Adipose tissue (tissue), 3 donors: ENCODE data around the gene MAP4. TPM values are rescaled to one million over a fixed set of nuclear protein-coding genes. Genes with fewer than 3 reads are reported as not detected.

ENCODE experiments used
- H3K27ac ChIP-seq: one replicate; pipeline ENCODE4 v1.5.1; 2013; ENCODE audit warnings: low read depth, low read length
- WGBS, 3 donors: extraction: QIAGEN DNeasy Blood & Tissue Kit; methylation state at CpG; one replicate each; pipeline ENCODE4 v1.1.7; 2013; 5-methylcytosine and 5-hydroxymethylcytosine counted together
- polyA plus RNA-seq, 3 donors: library from polyadenylated mRNA; stranded (reverse); fragments of 200-250 nt; gene quantifications; one replicate each; pipeline ENCODE4 v1.2.3, GENCODE V29; 2013
- donor health status: healthy with polysubstance abuse.
- donor health status: Bipolar disorder and iron deficiency.
- donor health status: healthy.

MAP4 gene
- polyA plus RNA-seq, 3 donors, result 46.3 to 186 (median 107) TPM

GRCh38 chr3:47885168-47885567 lies 131.0 kb downstream of the MAP4 start:
- 97 to 100% (median 98%) methylated on average over 1 of the region's 1 CpG for WGBS, 3 donors
- H3K27ac ChIP-seq, result no peak overlapping the region

- no peak overlapping the region for H3K27ac ChIP-seq
- WGBS, 3 donors, result 58 to 88% (median 63%) methylated on average over 3 of the region's 3 CpGs
These were observed 131.6 kb downstream of the MAP4 start for GRCh38 chr3:47884603-47885002.

GRCh38 chr3:47882338-47882737 lies 133.9 kb downstream of the MAP4 start:
- WGBS, 3 donors, result 89 to 100% (median 98%) methylated on average over 2 of the region's 2 CpGs
- no peak overlapping the region for H3K27ac ChIP-seq

DNA sequence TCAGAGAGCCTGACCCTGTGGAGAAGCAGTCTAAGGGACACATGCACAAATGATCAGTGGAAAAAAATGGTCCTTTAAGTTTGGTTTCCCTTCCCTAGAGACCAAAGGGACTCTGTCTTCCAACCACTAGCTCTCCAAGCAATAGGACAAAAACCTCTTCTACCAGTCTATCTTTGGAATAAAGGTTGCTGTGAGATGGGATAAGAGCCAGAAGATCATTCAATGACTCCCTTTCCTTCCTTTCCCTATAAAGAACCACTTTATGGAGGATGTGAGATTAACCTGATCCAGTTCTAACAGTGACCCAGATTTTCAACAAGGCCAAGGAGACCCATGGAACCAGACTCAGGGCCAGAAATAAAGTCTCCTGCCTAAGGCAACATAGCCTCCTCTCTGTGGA lies 138.5 kb downstream of the MAP4 start:
- H3K27ac ChIP-seq, result no peak overlapping the region

GRCh38 chr3:47877290-47877689 lies 138.9 kb downstream of the MAP4 start:
- 60 to 89% (median 63%) methylated on average over 3 of the region's 3 CpGs for WGBS, 3 donors
- no peak overlapping the region for H3K27ac ChIP-seq

DNA sequence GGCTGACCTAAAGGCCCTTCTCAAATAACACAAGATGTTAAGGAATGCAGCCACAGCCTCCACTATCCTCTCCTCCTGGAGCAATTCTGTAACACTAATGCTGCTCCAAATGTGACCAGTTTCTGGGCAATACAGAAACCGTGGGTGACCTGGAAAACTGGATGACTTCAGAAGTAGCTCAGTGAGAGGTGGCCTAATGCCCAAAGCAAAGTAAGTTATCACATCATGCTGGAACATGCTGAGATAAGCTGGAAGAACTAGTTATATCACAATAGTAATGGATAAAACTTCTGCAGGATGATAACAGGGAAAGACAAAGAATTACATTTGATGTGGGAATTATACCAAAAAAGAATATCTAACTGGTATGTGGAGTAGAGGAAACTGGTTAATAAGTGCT lies 141.3 kb downstream of the MAP4 start:
- WGBS, 3 donors, result 14 to 72% (median 72%) methylated on average over 1 of the region's 1 CpG
- no peak overlapping the region for H3K27ac ChIP-seq

- H3K27ac ChIP-seq, result no peak overlapping the region
- 95 to 99% (median 95%) methylated on average over 2 of the region's 2 CpGs for WGBS, 3 donors
These were observed 141.8 kb downstream of the MAP4 start for GRCh38 chr3:47874438-47874837.

DNA sequence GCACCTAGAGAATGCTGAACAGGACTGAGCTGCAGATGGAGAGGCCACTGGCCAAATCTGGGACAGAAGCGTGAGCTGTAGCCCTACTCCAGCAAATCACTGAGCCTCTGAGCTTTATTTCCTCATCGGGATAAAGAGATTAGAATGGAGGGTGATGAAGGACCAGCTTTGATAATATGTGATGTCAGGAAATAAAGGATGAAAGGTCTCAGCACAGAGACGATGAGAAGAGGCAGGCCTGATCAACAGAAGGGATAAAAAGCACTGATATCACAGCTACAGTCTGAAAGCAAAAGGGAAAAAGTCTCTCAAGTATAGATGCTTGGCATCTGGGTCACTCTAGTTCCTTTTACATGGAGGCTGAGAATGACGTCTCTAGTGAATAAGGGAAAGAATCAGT lies 143.3 kb downstream of the MAP4 start:
- 74 to 84% (median 83%) methylated on average over 4 of the region's 4 CpGs for WGBS, 3 donors
- H3K27ac ChIP-seq, result no peak overlapping the region

- WGBS, 3 donors, result 77 to 92% (median 89%) methylated on average over 2 of the region's 2 CpGs
- no peak overlapping the region for H3K27ac ChIP-seq
These were observed 144.8 kb downstream of the MAP4 start for GRCh38 chr3:47871389-47871788.

GRCh38 chr3:47870702-47871260 lies 145.4 kb downstream of the MAP4 start:
- 89 to 95% (median 93%) methylated on average over 12 of the region's 12 CpGs for WGBS, 3 donors
- H3K27ac ChIP-seq, result no peak overlapping the region

- no peak overlapping the region for H3K27ac ChIP-seq
- 91 to 98% (median 92%) methylated on average over 3 of the region's 3 CpGs for WGBS, 3 donors
These were observed 146.1 kb downstream of the MAP4 start for GRCh38 chr3:47870156-47870555.

- H3K27ac ChIP-seq, result no peak overlapping the region
These were observed 147.9 kb downstream of the MAP4 start for GRCh38 chr3:47868306-47868705.

DNA sequence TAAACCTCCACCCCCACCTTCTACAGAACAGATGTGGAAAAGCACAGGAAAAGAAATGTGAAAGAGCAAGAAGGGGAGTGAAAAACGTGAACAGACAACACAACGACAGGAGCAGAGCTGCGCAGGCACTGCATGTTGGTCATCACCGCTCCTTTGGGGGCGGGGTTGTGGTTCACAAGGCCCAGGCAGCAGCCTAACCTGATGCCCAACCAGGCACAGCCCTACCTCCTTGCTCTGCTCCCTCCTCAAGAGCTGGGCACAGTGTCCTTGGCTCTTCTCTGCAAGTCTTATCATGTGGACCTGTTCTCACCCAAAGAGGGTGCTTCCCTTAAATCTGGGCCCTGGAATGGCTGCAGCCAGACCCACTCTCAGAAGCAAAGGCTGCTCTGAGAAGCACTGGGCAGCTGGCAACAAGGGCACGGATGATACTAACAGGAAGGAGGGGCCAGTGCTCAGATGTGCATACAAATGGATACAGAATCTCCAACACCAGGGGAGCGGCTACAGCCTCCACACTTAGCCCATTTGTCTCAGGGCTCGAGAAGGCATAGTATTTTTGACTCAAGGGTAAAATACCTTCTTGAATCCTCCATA lies 148.7 kb downstream of the MAP4 start:
- no peak overlapping the region for H3K27ac ChIP-seq
- 83 to 93% (median 92%) methylated on average over 8 of the region's 8 CpGs for WGBS, 3 donors

More at GRCh38 chr3:47868306-47868705, 147.9 kb downstream of the MAP4 start:
- WGBS, 3 donors, result 93 to 97% (median 94%) methylated on average over 2 of the region's 2 CpGs

DNA sequence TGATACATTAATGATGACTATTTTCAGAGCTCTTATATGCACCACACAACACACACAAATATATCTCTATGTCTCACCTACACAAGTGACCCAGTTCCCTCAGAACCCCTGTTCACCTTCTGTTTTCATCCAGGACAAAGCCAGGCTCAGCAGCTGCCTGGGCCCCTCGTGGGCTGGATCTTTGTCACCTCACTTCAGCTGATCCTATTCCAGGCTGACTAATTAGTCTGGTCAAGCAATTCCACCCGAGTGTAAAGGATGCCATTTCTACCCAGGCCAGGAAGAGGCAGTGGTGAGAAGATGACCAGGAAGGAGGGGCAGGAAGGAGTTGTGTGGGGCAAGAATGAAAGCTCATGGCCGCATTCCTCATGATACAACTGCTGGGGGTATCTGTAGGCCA lies 151.0 kb downstream of the MAP4 start:
- whole genome bisulfite sequencing, 3 donors, result 60 to 63% (median 61%) methylated on average over 3 of the region's 3 CpGs
- no peak overlapping the region for H3K27ac ChIP-seq

DNA sequence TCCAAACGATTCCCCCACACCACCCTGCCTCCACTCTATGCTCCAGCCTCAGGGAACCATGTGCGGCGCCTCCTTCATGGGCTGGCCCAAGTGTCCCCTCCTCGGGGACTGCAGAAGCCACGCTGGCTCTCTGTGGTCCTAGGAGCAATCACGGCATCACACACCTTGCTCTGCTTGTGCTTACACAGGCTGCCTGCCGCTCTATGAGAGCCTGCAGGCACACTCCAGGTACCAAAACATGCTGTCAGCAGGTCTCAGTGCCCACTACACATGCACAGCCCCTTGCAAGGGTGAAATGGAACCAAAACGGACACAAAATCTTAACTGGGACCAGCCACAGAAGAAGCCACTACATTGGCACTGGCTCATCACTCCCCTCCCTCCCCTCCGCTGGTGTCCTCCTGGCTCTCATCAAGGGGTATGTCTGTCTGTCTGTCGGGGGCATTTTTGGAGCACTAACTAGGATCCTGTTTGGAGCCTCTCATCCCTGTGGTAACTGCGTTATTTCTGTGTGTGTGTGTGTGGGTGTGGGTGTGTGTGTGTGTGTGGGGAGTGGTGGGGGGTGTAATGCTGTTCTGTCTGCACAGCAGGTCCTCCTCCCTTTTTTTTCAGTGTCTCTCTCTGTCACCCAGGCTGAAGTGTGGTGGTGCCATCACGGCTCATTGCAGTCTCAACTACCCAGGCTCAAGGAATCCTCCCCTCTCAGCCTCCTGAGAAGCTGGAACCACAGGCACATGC lies 152.7 kb downstream of the MAP4 start:
- WGBS, 3 donors, result 89 to 95% (median 94%) methylated on average over 12 of the region's 12 CpGs
- no peak overlapping the region for H3K27ac ChIP-seq

GRCh38 chr3:47859956-47860605 lies 156.1 kb downstream of the MAP4 start:
- WGBS, 3 donors, result 95 to 99% (median 96%) methylated on average over 4 of the region's 4 CpGs
- H3K27ac ChIP-seq, result no peak overlapping the region

DNA sequence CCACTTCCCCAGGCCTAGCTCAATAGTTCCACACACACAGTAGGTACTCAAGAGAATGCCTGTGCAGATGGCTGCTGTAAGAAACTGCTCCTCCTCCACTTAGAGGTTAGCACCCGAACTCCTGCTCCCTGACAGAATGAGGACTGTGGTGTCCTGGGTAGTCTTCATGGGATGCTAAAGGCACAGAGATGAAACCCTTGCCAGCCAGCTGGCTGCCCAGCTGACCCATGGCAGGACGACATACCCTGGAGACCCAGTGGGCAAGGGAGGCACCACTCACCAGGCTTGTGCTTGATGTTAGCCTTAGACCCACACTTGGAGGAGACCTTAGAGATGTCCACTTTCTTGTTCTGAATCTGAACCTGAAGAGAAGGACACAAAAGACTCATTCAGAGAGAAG lies 159.1 kb downstream of the MAP4 start:
- WGBS, 3 donors, result 80 to 88% (median 85%) methylated on average over 2 of the region's 2 CpGs
- H3K27ac ChIP-seq, result no peak overlapping the region

- no peak overlapping the region for H3K27ac ChIP-seq
- 88 to 92% (median 89%) methylated on average over 11 of the region's 11 CpGs for WGBS, 3 donors
These were observed 159.5 kb downstream of the MAP4 start for GRCh38 chr3:47856669-47857068.
